ENCODE data around the gene IGFBP4.

- TF ChIP-seq CTCF (IDR thresholded peaks at IDR 0.05; ENCODE audit: low read depth, low read length, poor library complexity, severe bottlenecking) (no peak), EZH2phosphoT487 (IDR thresholded peaks at IDR 0.05; ENCODE audit: borderline replicate concordance, low read length) (no peak)
Measured at GRCh38 chr17:40506786-40507185, 63.5 kb downstream of the IGFBP4 start.

Measured in DOHH2 (cell line).